Right lobe of liver (tissue), 4 donors: ENCODE data around the gene NEURL2.

Experiments
- CTCF ChIP-seq, 4 donors: fragments of 200-600 bp in 3 of 4; fragments of 450-650 bp in 1 of 4; IDR thresholded peaks; one replicate each; pipeline versions ENCODE4 v1.5.1 to v1.8.0; 2016 to 2022; ENCODE audit warnings: antibody characterized with exemption in 4 of 4, mild to moderate bottlenecking in 2 of 4
- POLR2A ChIP-seq: fragments of 450-650 bp; IDR thresholded peaks from one replicate; pipeline ENCODE4 v1.6.1; 2017; ENCODE audit warnings: antibody characterized with exemption, mild to moderate bottlenecking
- donor health status: DM: no; HTN: no; CAD: no.
- donor health status: DM: no; HTN: no; CAD: no.
- donor health status: DM: no; HTN: yes; CAD: no.

GRCh38 chr20:45896641-45897161 is 5.7 kb upstream of the NEURL2 start:
- TF ChIP-seq POLR2A = no peak
- TF ChIP-seq CTCF (IDR thresholded peaks at IDR 0.05) = no peak
